Activated T-helper 1 cell treated with anti-CD3 and anti-CD28 coated beads, Interleukin-12 subunit alpha, Interleukin-12 subunit beta, Interleukin-2, Interleukin-4 antibody, amounts not matched to agents 30 ng/mL and 10 ng/mL and 1 ng/mL, durations not matched to agents 14 hours and 24 hours and 36 hours (primary cell): ENCODE results near the gene COL26A1. TPM values are rescaled to one million over a fixed set of nuclear protein-coding genes. Genes with fewer than 3 reads are reported as not detected.

ENCODE experiments used
- DNase-seq: peaks from one replicate; pipeline ENCODE4 v3.0.0; 2021; ENCODE audit warnings: low spot score
- H3K27ac Mint-ChIP-seq: one replicate; pipeline ENCODE4 v1.8.0; 2021; ENCODE audit warnings: mild to moderate bottlenecking, mixed read lengths
- H3K27me3 Mint-ChIP-seq: one replicate; pipeline ENCODE4 v1.8.0; 2022; ENCODE audit warnings: mild to moderate bottlenecking, moderate library complexity, mixed read lengths; ENCODE audit not compliant: insufficient read depth
- H3K36me3 Mint-ChIP-seq: one replicate; pipeline ENCODE4 v1.8.0; 2021; ENCODE audit warnings: low read depth, mixed read lengths
- H3K4me1 Mint-ChIP-seq: one replicate; pipeline ENCODE4 v1.8.0; 2021; ENCODE audit warnings: low read depth, mixed read lengths
- H3K4me3 Mint-ChIP-seq: one replicate; pipeline ENCODE4 v1.8.0; 2021; ENCODE audit warnings: mild to moderate bottlenecking, moderate library complexity, mixed read lengths
- H3K9me3 Mint-ChIP-seq: one replicate; pipeline ENCODE4 v1.8.0; 2021; ENCODE audit warnings: mixed read lengths
- intact Hi-C: fragments of 100-400 bp; cut with micrococcal nuclease; formaldehyde crosslinking; loops from one replicate; pipeline ENCODE4 v1.15.1; 2024
- total RNA-seq: library from RNA; stranded (reverse); gene quantifications from 2 replicates; pipeline ENCODE4 v1.2.3, GENCODE V29; 2022

Gene COL26A1
- total RNA-seq, 1 donor from 2014 or later = not detected

- Mint-ChIP-seq H3K9me3 (no peaks in the 10 kb centered on the region), H3K4me1 (peaks cover 33% of the 10 kb centered on the region), H3K27me3 (peaks cover 13% of the 10 kb centered on the region), H3K27ac (no peak overlapping the region), H3K4me3 (no peak overlapping the region), H3K36me3 (no peaks in the 10 kb centered on the region)
- intact Hi-C loops = loop anchor here (10.0 kb wide), 1 partner anchor 72 kb away; no protein-coding TSS in a partner anchor
- no peak for DNase-seq
Measured at GRCh38 chr7:101506531-101506930, 143.9 kb downstream of the COL26A1 start.

GRCh38 chr7:101507327-101507726, 144.7 kb downstream of the COL26A1 start:
- no peak overlapping the region for H3K27ac Mint-ChIP-seq
- peaks cover 16% of the 10 kb centered on the region for H3K27me3 Mint-ChIP-seq
- intact Hi-C loops = loop anchor here (1.0 to 10.0 kb wide), 2 partner anchors 73 to 143 kb away; no protein-coding TSS in a partner anchor
- no peak for DNase-seq
- H3K9me3 Mint-ChIP-seq = no peaks in the 10 kb centered on the region
- H3K36me3 Mint-ChIP-seq = no peaks in the 10 kb centered on the region
- H3K4me3 Mint-ChIP-seq = peak overlapping the region; percentile 56
- H3K4me1 Mint-ChIP-seq = peaks cover 33% of the 10 kb centered on the region

GRCh38 chr7:101507791-101508252, 145.1 kb downstream of the COL26A1 start:
- DNase-seq = peak; percentile 23
- H3K9me3 Mint-ChIP-seq = no peaks in the 10 kb centered on the region
- intact Hi-C loops = loop anchor here (1.0 to 10.0 kb wide), 2 partner anchors 73 to 144 kb away; no protein-coding TSS in a partner anchor
- H3K4me3 Mint-ChIP-seq = peak overlapping the region; percentile 56
- no peaks in the 10 kb centered on the region for H3K36me3 Mint-ChIP-seq
- H3K27me3 Mint-ChIP-seq = peaks cover 16% of the 10 kb centered on the region
- H3K4me1 Mint-ChIP-seq = peaks cover 32% of the 10 kb centered on the region
- peak overlapping the region; percentile 59 for H3K27ac Mint-ChIP-seq

GRCh38 chr7:101510297-101510696, 147.6 kb downstream of the COL26A1 start:
- intact Hi-C loops = no loop called here
- no peak for DNase-seq
- H3K27me3 Mint-ChIP-seq = peaks cover 16% of the 10 kb centered on the region

GRCh38 chr7:101511965-101512364, 149.3 kb downstream of the COL26A1 start:
- Mint-ChIP-seq H3K9me3 (no peaks in the 10 kb centered on the region), H3K4me3 (no peak overlapping the region), H3K27ac (no peak overlapping the region), H3K36me3 (no peaks in the 10 kb centered on the region), H3K27me3 (peaks cover 10% of the 10 kb centered on the region), H3K4me1 (peaks cover 11% of the 10 kb centered on the region)
- intact Hi-C loops = no loop called here
- DNase-seq = no peak

More at GRCh38 chr7:101510297-101510696, 147.6 kb downstream of the COL26A1 start:
- Mint-ChIP-seq H3K4me1 (peaks cover 12% of the 10 kb centered on the region), H3K27ac (no peak overlapping the region), H3K4me3 (no peak overlapping the region), H3K9me3 (no peaks in the 10 kb centered on the region), H3K36me3 (no peaks in the 10 kb centered on the region)

- intact Hi-C loops = no loop called here
- H3K9me3 Mint-ChIP-seq = no peaks in the 10 kb centered on the region
- no peaks in the 10 kb centered on the region for H3K36me3 Mint-ChIP-seq
- no peak overlapping the region for H3K27ac Mint-ChIP-seq
- H3K4me1 Mint-ChIP-seq = no peaks in the 10 kb centered on the region
- no peak for DNase-seq
- peaks cover 3% of the 10 kb centered on the region for H3K27me3 Mint-ChIP-seq
- no peak overlapping the region for H3K4me3 Mint-ChIP-seq
Measured at GRCh38 chr7:101516851-101517250, 154.2 kb downstream of the COL26A1 start.

- no peaks in the 10 kb centered on the region for H3K4me1 Mint-ChIP-seq
- H3K9me3 Mint-ChIP-seq = no peaks in the 10 kb centered on the region
- no peaks in the 10 kb centered on the region for H3K27me3 Mint-ChIP-seq
- H3K27ac Mint-ChIP-seq = no peak overlapping the region
- intact Hi-C loops = no loop called here
- H3K4me3 Mint-ChIP-seq = no peak overlapping the region
- no peaks in the 10 kb centered on the region for H3K36me3 Mint-ChIP-seq
- DNase-seq = no peak
Measured at GRCh38 chr7:101517304-101517703, 154.6 kb downstream of the COL26A1 start.

GRCh38 chr7:101518336-101518735, 155.7 kb downstream of the COL26A1 start:
- H3K27ac Mint-ChIP-seq = no peak overlapping the region
- intact Hi-C loops = no loop called here
- H3K36me3 Mint-ChIP-seq = no peaks in the 10 kb centered on the region
- no peaks in the 10 kb centered on the region for H3K9me3 Mint-ChIP-seq
- no peaks in the 10 kb centered on the region for H3K4me1 Mint-ChIP-seq
- H3K4me3 Mint-ChIP-seq = no peak overlapping the region
- no peak for DNase-seq
- no peaks in the 10 kb centered on the region for H3K27me3 Mint-ChIP-seq

- intact Hi-C loops = no loop called here
- no peak overlapping the region for H3K27ac Mint-ChIP-seq
- H3K4me3 Mint-ChIP-seq = no peak overlapping the region
- DNase-seq = no peak
- H3K4me1 Mint-ChIP-seq = no peaks in the 10 kb centered on the region
- no peaks in the 10 kb centered on the region for H3K9me3 Mint-ChIP-seq
- H3K36me3 Mint-ChIP-seq = no peaks in the 10 kb centered on the region
- no peaks in the 10 kb centered on the region for H3K27me3 Mint-ChIP-seq
Measured at GRCh38 chr7:101519324-101520023, 156.8 kb downstream of the COL26A1 start.

GRCh38 chr7:101521430-101521925, 158.8 kb downstream of the COL26A1 start:
- Mint-ChIP-seq H3K27ac (no peak overlapping the region), H3K9me3 (no peaks in the 10 kb centered on the region), H3K27me3 (no peaks in the 10 kb centered on the region), H3K4me3 (no peak overlapping the region), H3K4me1 (no peaks in the 10 kb centered on the region), H3K36me3 (no peaks in the 10 kb centered on the region)
- DNase-seq = no peak
- intact Hi-C loops = no loop called here

GRCh38 chr7:101522021-101522420, 159.3 kb downstream of the COL26A1 start:
- no peaks in the 10 kb centered on the region for H3K4me1 Mint-ChIP-seq
- H3K4me3 Mint-ChIP-seq = no peak overlapping the region
- H3K27me3 Mint-ChIP-seq = no peaks in the 10 kb centered on the region
- no peaks in the 10 kb centered on the region for H3K36me3 Mint-ChIP-seq
- intact Hi-C loops = no loop called here
- H3K27ac Mint-ChIP-seq = no peak overlapping the region
- no peak for DNase-seq
- H3K9me3 Mint-ChIP-seq = no peaks in the 10 kb centered on the region

- Mint-ChIP-seq H3K27me3 (no peaks in the 10 kb centered on the region), H3K9me3 (no peaks in the 10 kb centered on the region), H3K4me1 (no peaks in the 10 kb centered on the region), H3K27ac (no peak overlapping the region), H3K36me3 (no peaks in the 10 kb centered on the region), H3K4me3 (no peak overlapping the region)
- intact Hi-C loops = no loop called here
- no peak for DNase-seq
Measured at GRCh38 chr7:101527844-101528667, 165.4 kb downstream of the COL26A1 start.

- DNase-seq = no peak
- intact Hi-C loops = no loop called here
- no peaks in the 10 kb centered on the region for H3K36me3 Mint-ChIP-seq
- H3K4me1 Mint-ChIP-seq = no peaks in the 10 kb centered on the region
- H3K27me3 Mint-ChIP-seq = no peaks in the 10 kb centered on the region
- H3K27ac Mint-ChIP-seq = no peak overlapping the region
- no peak overlapping the region for H3K4me3 Mint-ChIP-seq
- no peaks in the 10 kb centered on the region for H3K9me3 Mint-ChIP-seq
Measured at GRCh38 chr7:101529560-101529959, 166.9 kb downstream of the COL26A1 start.
